Ovary (tissue), 3 donors: ENCODE data around the gene KLHL24.

Source experiments
- CTCF ChIP-seq, 3 donors: fragments of 450-650 bp in 2 of 3; fragments of 200-600 bp in 1 of 3; IDR thresholded peaks; one replicate each; pipeline versions ENCODE4 v1.5.1 to v1.8.0; 2016 to 2022; ENCODE audit warnings: antibody characterized with exemption in 3 of 3, mild to moderate bottlenecking in 1 of 3
- POLR2A ChIP-seq: fragments of 450-650 bp; IDR thresholded peaks from one replicate; pipeline ENCODE4 v1.6.1; 2017; ENCODE audit warnings: antibody characterized with exemption, mild to moderate bottlenecking, moderate library complexity
- donor health status: DM: no; HTN: no; CAD: no.

GRCh38 chr3:183650554-183650953, 15.1 kb downstream of the KLHL24 start:
- no peak for TF ChIP-seq CTCF (IDR thresholded peaks at IDR 0.05)
- TF ChIP-seq POLR2A: no peak
